HepG2 (cell line): ENCODE measurements around the gene PCGF2. TPM values are rescaled to one million over a fixed set of nuclear protein-coding genes. Genes with fewer than 3 reads are reported as not detected.
A peak's percentile ranks its signal among the peaks of the same experiment; 100 is the strongest.

Source experiments
- ATAD3A ChIP-seq: sonication (generic); formaldehyde crosslinking; IDR thresholded peaks from 2 replicates; pipeline ENCODE4 v1.4.0; 2020; ENCODE audit warnings: missing genetic modification reagents
- BHLHE40 ChIP-seq: IDR thresholded peaks from 2 replicates; pipeline ENCODE4 v1.6.1; 2011; ENCODE audit warnings: low read length, improper control_type of control experiment
- GATAD1 ChIP-seq: IDR thresholded peaks from 2 replicates; pipeline ENCODE4 v1.6.1; 2016; ENCODE audit warnings: missing genetic modification reagents, missing compliant biosample characterization
- ISX ChIP-seq: sonication (generic); formaldehyde crosslinking; conservative IDR thresholded peaks from 2 replicates; pipeline ENCODE4 v1.5.0; 2020; ENCODE audit warnings: missing genetic modification reagents
- KAT2B ChIP-seq: fragments of 150-350 bp; IDR thresholded peaks from 2 replicates; pipeline ENCODE4 v1.6.1; 2014; ENCODE audit warnings: low read depth, low read length, borderline replicate concordance
- KDM4B ChIP-seq: sonication (generic); formaldehyde crosslinking; IDR thresholded peaks from 2 replicates; pipeline ENCODE4 v1.4.0; 2020; ENCODE audit warnings: missing genetic modification reagents
- MLLT10 ChIP-seq: sonication (generic); formaldehyde crosslinking; IDR thresholded peaks from 2 replicates; pipeline ENCODE4 v1.4.0; 2020; ENCODE audit warnings: missing genetic modification reagents
- MYC ChIP-seq: sonication (generic); formaldehyde crosslinking; IDR thresholded peaks from 2 replicates; pipeline ENCODE4 v1.9.0; 2021; ENCODE audit warnings: missing genetic modification reagents, borderline replicate concordance
- PAX8 ChIP-seq: sonication (generic); formaldehyde crosslinking; IDR thresholded peaks from 2 replicates; pipeline ENCODE4 v1.8.0; 2022; ENCODE audit warnings: mild to moderate bottlenecking, missing genetic modification reagents, borderline replicate concordance
- TEAD3 ChIP-seq: optimal IDR thresholded peaks from 2 replicates; pipeline ENCODE3; 2016; ENCODE audit warnings: borderline replicate concordance
- THAP11 ChIP-seq: IDR thresholded peaks from 2 replicates; pipeline ENCODE4 v1.6.1; 2016; ENCODE audit warnings: missing biosample characterization, missing genetic modification reagents
- ZNF205 ChIP-seq: IDR thresholded peaks from 2 replicates; pipeline ENCODE4 v1.6.1; 2018; ENCODE audit warnings: missing biosample characterization, missing genetic modification reagents
- ZNF296 ChIP-seq: sonication (generic); formaldehyde crosslinking; conservative IDR thresholded peaks from 2 replicates; pipeline ENCODE4 v1.5.0; 2020; ENCODE audit warnings: mild to moderate bottlenecking, missing genetic modification reagents
- ZNF337 ChIP-seq: sonication (generic); formaldehyde crosslinking; IDR thresholded peaks from 2 replicates; pipeline ENCODE4 v1.5.1; 2020; ENCODE audit warnings: missing genetic modification reagents, low read depth, mild to moderate bottlenecking, borderline replicate concordance
- ZNF550 ChIP-seq: sonication (generic); formaldehyde crosslinking; IDR thresholded peaks from 2 replicates; pipeline ENCODE4 v1.4.0; 2020; ENCODE audit warnings: mild to moderate bottlenecking, missing genetic modification reagents, borderline replicate concordance
- ZNF605 ChIP-seq: sonication (generic); formaldehyde crosslinking; IDR thresholded peaks from 2 replicates; pipeline ENCODE4 v1.8.0; 2022; ENCODE audit warnings: mild to moderate bottlenecking, missing genetic modification reagents
- ZNF703 ChIP-seq: sonication (generic); formaldehyde crosslinking; IDR thresholded peaks from 2 replicates; pipeline ENCODE4 v1.5.1; 2020; ENCODE audit warnings: missing genetic modification reagents, mild to moderate bottlenecking, moderate library complexity, borderline replicate concordance
- ZNF773 ChIP-seq: sonication (generic); formaldehyde crosslinking; IDR thresholded peaks from 2 replicates; pipeline ENCODE4 v1.4.0; 2020; ENCODE audit warnings: missing genetic modification reagents, borderline replicate concordance
- ZNF879 ChIP-seq: sonication (generic); formaldehyde crosslinking; IDR thresholded peaks from 2 replicates; pipeline ENCODE4 v1.8.1; 2023; ENCODE audit warnings: missing genetic modification reagents
- polyA plus RNA-seq, 8 experiments: library from polyadenylated mRNA; depleted of rRNA in 3 of 8; stranded (reverse) in 7 of 8; unstranded in 1 of 8; fragments of >200 nt; fragmentation: Illumina TruSeq in 4 of 8; extraction: Trizol in 4 of 8; gene quantifications; 2 replicates each; pipeline versions ENCODE4 v1.2.1 to v1.2.3, GENCODE V29; 2011 to 2016; ENCODE audit warnings: low read depth in 4 of 8, missing spikeins in 1 of 8, mixed read lengths in 1 of 8; ENCODE audit not compliant: insufficient read depth in 1 of 8
- total RNA-seq, 5 experiments: library from RNA; depleted of rRNA; stranded (reverse); fragments of >200 nt; fragmentation: Illumina TruSeq; extraction: Trizol; gene quantifications; 2 replicates each; pipeline ENCODE4 v1.2.3, GENCODE V29; 2016; ENCODE audit warnings: low read depth in 1 of 5
- TF ChIP-seq, protein P1 (sequence below): sonication (generic); formaldehyde crosslinking; IDR thresholded peaks from 2 replicates; pipeline ENCODE4 v1.4.0; 2020; ENCODE audit warnings: missing genetic modification reagents
- TF ChIP-seq, protein P2 (sequence below): sonication (generic); formaldehyde crosslinking; IDR thresholded peaks from 2 replicates; pipeline ENCODE4 v1.5.1; 2020; ENCODE audit warnings: missing genetic modification reagents, mild to moderate bottlenecking, borderline replicate concordance
- TF ChIP-seq, protein P3 (sequence below): sonication (generic); formaldehyde crosslinking; IDR thresholded peaks from 2 replicates; pipeline ENCODE4 v1.5.1; 2020; ENCODE audit warnings: mild to moderate bottlenecking, missing genetic modification reagents, borderline replicate concordance
- TF ChIP-seq, protein P4 (sequence below): sonication (generic); formaldehyde crosslinking; IDR thresholded peaks from 2 replicates; pipeline ENCODE4 v1.4.0; 2020; ENCODE audit warnings: missing genetic modification reagents

PCGF2 gene
- total and polyA plus RNA-seq, 2 of the 13 experiments (the other 11 are each of a cell fraction or from before 2014, with no cell fraction given) = 11.6 to 29.4 TPM

DNA sequence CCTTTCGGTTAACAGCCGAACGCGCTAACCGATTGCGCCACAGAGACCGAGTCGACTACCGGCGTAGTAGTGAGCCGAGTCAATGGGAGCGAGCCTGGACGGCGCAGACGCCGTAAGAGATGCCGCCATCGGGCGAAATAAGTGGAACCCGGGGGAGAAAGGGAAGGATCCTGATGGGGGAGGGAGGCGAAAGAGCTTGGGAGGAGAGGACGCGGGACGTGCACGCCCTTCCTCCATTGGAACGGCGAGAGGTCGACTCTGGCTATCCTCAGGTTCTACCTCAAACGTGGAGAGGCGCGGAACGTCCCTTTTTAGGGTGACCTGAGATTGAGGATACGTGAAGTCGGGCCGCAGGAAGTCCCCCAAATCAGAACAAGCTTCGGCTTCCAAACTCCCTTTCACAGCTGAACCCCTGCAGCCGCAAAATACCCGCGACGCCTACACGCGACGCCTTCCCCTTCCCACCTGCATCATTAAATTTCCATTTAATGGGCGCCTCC lies 3.7 kb upstream of the PCGF2 start (continued):
- TF ChIP-seq ZNF703 (CRISPR knock-in tag) (no peak), GATAD1 (CRISPR knock-in tag) (peak; percentile 25; the same call in 1 of the 2 replicates), ZNF296 (CRISPR knock-in tag) (peak; percentile 48; the same call in 1 of the 2 replicates), PAX8 (CRISPR knock-in tag) (0 out of 2 replicates have a peak, but pooled peaks have one; percentile 2), ZNF773 (CRISPR knock-in tag) (no peak), ISX (CRISPR knock-in tag) (no peak), KDM4B (CRISPR knock-in tag) (no peak), BHLHE40 (peak; percentile 35; the same call in 1 of the 2 replicates), ZNF205 (CRISPR knock-in tag) (no peak), ZNF337 (CRISPR knock-in tag) (no peak), ZNF605 (CRISPR knock-in tag) (peak; percentile 93), THAP11 (CRISPR knock-in tag) (peak; percentile 77), MYC (CRISPR knock-in tag) (no peak), ZNF879 (CRISPR knock-in tag) (0 out of 2 replicates have a peak, but pooled peaks have one; percentile 64), ATAD3A (no peak), ZNF550 (no peak), KAT2B (no peak), MLLT10 (CRISPR knock-in tag) (no peak), TEAD3 (CRISPR knock-in tag) (peak; percentile 65)
- TF ChIP-seq, protein P1, sequence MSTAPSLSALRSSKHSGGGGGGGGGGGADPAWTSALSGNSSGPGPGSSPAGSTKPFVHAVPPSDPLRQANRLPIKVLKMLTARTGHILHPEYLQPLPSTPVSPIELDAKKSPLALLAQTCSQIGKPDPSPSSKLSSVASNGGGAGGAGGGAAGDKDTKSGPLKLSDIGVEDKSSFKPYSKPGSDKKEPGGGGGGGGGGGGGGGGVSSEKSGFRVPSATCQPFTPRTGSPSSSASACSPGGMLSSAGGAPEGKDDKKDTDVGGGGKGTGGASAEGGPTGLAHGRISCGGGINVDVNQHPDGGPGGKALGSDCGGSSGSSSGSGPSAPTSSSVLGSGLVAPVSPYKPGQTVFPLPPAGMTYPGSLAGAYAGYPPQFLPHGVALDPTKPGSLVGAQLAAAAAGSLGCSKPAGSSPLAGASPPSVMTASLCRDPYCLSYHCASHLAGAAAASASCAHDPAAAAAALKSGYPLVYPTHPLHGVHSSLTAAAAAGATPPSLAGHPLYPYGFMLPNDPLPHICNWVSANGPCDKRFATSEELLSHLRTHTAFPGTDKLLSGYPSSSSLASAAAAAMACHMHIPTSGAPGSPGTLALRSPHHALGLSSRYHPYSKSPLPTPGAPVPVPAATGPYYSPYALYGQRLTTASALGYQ = 0 out of 2 replicates have a peak, but pooled peaks have one; percentile 44
- TF ChIP-seq, protein P2, sequence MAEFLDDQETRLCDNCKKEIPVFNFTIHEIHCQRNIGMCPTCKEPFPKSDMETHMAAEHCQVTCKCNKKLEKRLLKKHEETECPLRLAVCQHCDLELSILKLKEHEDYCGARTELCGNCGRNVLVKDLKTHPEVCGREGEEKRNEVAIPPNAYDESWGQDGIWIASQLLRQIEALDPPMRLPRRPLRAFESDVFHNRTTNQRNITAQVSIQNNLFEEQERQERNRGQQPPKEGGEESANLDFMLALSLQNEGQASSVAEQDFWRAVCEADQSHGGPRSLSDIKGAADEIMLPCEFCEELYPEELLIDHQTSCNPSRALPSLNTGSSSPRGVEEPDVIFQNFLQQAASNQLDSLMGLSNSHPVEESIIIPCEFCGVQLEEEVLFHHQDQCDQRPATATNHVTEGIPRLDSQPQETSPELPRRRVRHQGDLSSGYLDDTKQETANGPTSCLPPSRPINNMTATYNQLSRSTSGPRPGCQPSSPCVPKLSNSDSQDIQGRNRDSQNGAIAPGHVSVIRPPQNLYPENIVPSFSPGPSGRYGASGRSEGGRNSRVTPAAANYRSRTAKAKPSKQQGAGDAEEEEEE (CRISPR knock-in tag) = no peak
- TF ChIP-seq, protein P3, sequence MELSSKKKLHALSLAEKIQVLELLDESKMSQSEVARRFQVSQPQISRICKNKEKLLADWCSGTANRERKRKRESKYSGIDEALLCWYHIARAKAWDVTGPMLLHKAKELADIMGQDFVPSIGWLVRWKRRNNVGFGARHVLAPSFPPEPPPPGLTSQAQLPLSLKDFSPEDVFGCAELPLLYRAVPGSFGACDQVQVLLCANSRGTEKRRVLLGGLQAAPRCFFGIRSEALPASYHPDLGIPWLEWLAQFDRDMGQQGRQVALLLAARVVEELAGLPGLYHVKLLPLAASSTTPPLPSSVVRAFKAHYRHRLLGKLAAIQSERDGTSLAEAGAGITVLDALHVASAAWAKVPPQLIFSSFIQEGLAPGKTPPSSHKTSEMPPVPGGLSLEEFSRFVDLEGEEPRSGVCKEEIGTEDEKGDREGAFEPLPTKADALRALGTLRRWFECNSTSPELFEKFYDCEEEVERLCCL (CRISPR knock-in tag) = 0 out of 2 replicates have a peak, but pooled peaks have one; percentile 39
- TF ChIP-seq, protein P4, sequence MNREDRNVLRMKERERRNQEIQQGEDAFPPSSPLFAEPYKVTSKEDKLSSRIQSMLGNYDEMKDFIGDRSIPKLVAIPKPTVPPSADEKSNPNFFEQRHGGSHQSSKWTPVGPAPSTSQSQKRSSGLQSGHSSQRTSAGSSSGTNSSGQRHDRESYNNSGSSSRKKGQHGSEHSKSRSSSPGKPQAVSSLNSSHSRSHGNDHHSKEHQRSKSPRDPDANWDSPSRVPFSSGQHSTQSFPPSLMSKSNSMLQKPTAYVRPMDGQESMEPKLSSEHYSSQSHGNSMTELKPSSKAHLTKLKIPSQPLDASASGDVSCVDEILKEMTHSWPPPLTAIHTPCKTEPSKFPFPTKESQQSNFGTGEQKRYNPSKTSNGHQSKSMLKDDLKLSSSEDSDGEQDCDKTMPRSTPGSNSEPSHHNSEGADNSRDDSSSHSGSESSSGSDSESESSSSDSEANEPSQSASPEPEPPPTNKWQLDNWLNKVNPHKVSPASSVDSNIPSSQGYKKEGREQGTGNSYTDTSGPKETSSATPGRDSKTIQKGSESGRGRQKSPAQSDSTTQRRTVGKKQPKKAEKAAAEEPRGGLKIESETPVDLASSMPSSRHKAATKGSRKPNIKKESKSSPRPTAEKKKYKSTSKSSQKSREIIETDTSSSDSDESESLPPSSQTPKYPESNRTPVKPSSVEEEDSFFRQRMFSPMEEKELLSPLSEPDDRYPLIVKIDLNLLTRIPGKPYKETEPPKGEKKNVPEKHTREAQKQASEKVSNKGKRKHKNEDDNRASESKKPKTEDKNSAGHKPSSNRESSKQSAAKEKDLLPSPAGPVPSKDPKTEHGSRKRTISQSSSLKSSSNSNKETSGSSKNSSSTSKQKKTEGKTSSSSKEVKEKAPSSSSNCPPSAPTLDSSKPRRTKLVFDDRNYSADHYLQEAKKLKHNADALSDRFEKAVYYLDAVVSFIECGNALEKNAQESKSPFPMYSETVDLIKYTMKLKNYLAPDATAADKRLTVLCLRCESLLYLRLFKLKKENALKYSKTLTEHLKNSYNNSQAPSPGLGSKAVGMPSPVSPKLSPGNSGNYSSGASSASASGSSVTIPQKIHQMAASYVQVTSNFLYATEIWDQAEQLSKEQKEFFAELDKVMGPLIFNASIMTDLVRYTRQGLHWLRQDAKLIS = peak; percentile 17; the same call in 1 of the 2 replicates
